Activated CD8-positive, alpha-beta memory T cell treated with anti-CD3 and anti-CD28 coated beads, Interleukin-2, amount 50 U/mL, for 24 hours (primary cell): ENCODE measurements around the gene RTN1.
"Not testable (repeated sequence)": the region's sequence is repeated elsewhere in the genome, so short reads cannot be mapped to it uniquely, and the experiment has no call there.

Experiments
- DNase-seq: peaks from one replicate; pipeline ENCODE4 v3.0.0-alpha.2; 2020; ENCODE audit errors: extremely low read depth

The RTN1 gene

DNA sequence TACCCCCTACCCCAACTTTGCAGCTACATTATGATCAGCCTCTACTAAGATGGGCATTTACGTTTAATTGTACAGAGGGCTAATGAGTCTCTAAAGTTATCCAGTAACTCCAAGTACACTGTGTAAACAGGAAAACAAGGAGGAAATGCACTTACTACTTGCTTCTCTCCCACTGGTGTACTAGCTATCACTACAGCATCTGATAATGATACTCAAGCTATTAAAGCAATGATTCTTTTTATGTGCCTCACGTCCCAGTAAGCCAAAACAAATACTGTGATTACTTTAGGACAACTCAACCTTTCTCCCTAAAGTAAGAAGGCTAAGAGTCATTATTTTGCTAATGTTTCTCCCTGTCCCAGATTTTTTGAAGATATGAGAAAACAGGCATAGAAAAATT is 165.3 kb downstream of the RTN1 start:
- DNase-seq = no peak

- no peak for DNase-seq
Measured at GRCh38 chr14:59704054-59704645, 166.4 kb downstream of the RTN1 start.

DNA sequence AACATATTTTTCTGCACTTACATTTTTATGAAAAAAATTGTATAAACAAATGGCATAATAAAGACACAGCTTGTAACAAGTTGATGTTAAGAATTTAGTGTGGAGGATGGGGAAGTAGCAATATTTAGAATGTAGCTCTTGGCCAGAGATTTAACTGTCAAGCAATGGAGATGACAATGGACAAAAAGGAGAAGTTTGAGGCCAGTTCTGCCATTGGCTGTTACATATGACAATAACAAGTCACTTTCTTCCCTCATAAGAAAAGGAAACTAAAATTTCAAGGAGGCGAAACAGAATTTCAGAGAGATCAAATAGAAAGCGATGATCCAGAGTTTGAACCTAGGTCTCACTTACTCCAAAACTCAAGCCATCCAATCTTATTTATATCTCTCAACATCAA is 171.1 kb downstream of the RTN1 start:
- no peak for DNase-seq

GRCh38 chr14:59698793-59699192 is 171.8 kb downstream of the RTN1 start:
- no peak for DNase-seq

DNA sequence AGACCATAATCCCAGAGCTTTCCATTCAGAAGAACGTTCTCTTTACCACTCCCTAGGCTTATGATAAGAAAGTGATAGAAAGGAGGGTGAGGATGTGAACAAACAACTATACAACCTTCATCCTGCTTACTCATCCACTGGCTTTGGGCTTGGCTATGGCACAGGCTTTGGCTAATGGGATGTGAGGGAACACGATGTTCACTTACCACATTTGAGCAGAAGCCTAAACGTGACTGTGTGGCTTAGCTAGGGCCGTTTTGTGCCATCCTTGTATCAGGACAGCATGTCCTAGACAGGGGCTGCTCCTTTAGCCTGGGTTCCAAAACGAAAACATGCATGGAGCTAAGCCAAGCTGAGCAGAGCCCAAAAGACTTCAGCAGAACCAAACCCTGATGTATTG is 175.4 kb downstream of the RTN1 start:
- no peak for DNase-seq

DNA sequence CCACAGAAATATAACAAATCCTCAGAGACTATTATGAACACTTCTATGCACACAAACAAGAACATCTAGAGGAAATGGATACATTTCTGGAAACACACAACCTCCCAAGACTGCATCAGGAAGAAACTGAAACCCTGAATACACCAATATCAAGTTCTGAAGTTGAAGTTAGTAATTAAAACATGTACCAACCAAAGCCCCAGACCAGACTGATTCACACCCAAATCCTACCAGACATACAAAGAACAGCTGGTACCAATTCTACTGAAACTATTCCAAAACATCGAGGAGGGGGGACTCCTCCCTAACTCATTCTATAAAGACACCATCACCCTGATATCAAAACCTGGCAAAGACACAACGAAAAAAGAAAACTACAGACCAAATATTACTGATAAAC is 179.3 kb downstream of the RTN1 start:
- DNase-seq = no peak

GRCh38 chr14:59690426-59690825 is 180.2 kb downstream of the RTN1 start:
- DNase-seq = no peak

DNA sequence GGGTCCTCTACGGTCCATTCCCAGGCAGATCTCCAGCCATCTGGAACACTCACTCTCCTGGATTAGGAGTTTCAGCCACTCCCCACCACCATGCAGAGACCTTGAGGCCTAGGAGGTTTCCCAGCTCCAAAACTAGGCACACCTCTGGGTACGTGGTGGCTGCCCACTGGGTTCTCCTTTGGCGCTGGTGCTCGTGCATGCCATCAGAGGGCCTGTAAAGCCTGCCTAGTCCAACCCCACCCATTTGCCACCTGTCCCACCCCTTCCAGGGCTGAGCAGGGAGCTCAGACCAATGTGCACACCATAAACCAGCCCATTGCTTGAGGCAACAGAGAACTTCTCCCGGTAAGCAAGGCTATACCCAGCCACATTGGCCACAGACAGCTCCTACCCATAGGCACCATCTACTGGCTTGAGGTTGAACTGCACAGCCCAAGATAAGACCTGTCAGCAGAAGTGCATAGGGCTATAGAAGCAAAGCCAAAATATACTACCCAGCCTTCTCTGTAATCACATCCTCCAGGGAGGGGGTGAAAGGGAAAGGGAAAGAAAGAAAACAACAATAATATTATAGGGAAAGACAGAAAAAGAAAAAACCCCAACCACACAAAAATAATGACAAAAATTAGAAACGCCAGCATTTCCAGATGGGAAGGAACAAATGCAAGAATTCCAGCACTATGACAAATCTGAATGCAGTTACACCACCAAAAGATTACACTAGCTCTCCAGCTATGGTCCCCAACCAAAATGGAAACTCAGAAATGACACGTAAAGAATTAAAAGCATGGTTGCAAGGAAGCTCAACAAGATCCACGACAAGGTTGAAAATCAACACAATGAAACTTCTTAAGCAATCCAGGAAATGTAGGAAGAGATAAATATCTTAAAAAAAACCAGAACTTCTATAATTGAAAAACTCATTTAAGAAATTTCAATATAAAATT is 182.1 kb downstream of the RTN1 start:
- DNase-seq = no peak

DNA sequence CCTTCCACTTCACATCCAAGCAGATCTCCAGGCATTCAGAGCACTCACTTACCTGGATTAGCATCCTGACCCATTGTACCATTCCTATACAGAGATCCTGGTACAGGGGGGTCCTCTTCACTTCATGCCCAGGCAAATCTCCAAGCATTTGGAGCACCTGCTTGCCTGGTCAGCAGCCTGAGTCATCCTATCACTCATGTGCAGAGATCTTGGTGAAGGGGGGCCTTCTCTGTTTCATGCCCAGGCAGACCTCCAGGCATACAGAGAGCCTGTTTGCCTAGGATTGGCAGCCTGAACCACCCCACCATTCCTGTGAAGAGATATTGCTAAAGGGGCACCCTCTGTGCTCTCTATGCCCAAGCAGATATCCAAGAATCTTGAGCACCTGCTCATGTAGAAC is 182.9 kb downstream of the RTN1 start:
- DNase-seq = no peak

DNA sequence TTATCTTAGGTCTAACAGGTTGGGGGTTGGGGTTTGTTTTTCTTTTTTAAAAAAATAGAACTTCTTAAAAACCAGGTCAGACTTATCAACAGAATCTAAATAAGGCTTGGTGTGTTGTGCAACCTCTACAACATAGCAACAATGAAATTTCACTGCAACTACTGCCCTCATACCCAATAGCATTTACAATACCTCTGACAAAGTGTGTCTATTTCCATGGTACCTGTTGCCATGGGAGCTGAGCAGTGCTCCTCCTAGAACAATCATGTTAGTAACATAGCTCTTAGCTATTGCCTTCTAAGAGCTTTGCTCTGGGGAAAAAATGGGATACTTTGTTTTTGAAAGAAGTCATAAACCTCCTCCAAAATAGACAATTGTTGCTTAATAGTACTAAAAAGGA is 190.7 kb downstream of the RTN1 start:
- no peak for DNase-seq

DNA sequence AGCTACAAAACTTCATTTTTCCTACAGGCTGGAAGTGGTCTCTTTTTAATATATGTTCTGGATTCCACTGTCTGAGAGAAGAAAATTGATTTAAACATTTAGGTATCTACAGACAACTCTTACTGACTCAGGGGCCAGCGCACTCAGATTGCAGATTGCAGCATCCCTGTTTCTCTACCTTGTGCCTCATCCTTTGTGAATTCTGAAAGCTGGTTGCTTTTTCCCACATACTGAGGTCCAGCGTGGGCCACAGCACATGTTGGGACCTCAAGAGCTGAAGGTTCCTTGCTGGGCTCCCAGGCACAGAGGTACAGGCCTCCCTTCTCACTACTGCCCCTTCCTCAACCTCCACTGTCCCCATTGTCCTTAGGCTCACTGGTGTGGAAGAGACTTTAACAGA is 192.2 kb downstream of the RTN1 start:
- DNase-seq = no peak

GRCh38 chr14:59677771-59678231 is 192.8 kb downstream of the RTN1 start:
- no peak for DNase-seq

DNA sequence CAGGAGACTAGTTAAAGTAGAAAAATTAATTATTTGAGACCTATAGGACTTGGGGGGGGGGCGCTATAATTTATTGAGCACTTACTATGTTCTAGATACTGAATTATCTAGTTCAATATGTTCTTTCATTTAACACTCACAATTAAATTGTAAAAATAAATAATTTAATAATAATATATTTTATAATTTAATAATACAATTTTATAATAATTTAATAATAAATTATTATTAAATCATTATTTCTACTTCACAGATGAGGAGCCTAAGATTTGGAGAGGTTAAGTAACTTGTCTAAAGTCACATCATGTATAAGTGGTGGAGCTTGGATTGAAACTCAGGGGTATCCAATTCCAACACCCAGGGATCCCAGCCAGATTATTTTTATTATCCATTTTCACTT is 195.2 kb downstream of the RTN1 start:
- no peak for DNase-seq

GRCh38 chr14:59664741-59665140 is 205.8 kb downstream of the RTN1 start:
- DNase-seq = no peak

GRCh38 chr14:59657769-59658168 is 212.8 kb downstream of the RTN1 start:
- no peak for DNase-seq

- no peak for DNase-seq
Measured at GRCh38 chr14:59656473-59656872, 214.1 kb downstream of the RTN1 start.

GRCh38 chr14:59654131-59654530 is 216.4 kb downstream of the RTN1 start:
- DNase-seq = not testable (repeated sequence)

- not testable (repeated sequence) for DNase-seq
Measured at GRCh38 chr14:59646832-59647231, 223.7 kb downstream of the RTN1 start.

- DNase-seq = no peak
Measured at GRCh38 chr14:59638885-59639284, 231.7 kb downstream of the RTN1 start.

DNA sequence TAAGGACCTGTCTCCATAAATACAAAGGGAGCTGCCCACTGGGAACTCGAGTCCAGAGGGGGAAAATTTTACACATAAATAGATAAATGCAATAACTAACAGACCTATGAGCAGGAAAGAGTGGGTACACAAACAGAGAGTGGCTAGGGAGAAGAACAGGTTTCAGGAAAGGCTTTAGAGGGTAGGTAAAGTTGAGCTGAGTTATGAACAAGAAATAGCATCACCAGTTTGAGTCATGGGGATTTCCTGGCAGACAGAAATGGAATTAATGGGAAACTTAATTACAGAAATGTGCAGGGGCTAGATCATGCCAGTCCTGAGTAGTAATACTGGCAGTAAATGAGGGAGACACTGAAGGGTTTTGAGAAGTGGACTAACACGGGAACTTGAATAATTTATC is 236.0 kb downstream of the RTN1 start:
- DNase-seq = no peak

DNA sequence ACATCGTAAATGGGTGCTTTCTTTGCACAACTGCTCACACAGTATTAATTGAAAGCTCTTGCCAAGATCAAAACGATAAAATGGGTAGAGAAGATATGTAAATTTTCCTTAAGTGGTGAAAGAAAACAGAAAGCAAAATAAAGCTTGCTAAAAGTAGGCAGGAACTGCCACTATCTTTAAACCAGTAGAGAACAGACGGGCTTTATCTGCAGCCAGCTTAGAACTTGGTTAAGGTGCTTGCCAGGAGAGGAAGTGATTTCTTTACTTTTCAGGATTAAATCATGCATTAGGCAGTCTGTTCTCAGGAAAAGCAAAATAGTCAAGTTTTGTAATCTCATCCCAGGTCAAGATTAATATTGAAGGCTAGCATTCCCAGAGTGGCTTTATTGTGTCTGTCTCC is 237.1 kb downstream of the RTN1 start:
- DNase-seq = no peak

- no peak for DNase-seq
Measured at GRCh38 chr14:59632381-59632780, 238.2 kb downstream of the RTN1 start.

GRCh38 chr14:59631237-59631636 is 239.3 kb downstream of the RTN1 start:
- DNase-seq = no peak
